IMR-90 (cell line): ENCODE measurements around the gene CST9L. TPM values are rescaled to one million over a fixed set of nuclear protein-coding genes. Genes with fewer than 3 reads are reported as not detected.

ENCODE experiments used
- ATAC-seq: fragments of 200-7000 bp; cut with Tn5 transposase; 2 replicates; pipeline ENCODE4 v1.9.1; 2020; ENCODE audit warnings: low read depth, mild to moderate bottlenecking, moderate library complexity
- BruUV-seq: library from RNA; stranded (reverse); fragments of 400-500 nt; replicated peaks from 2 replicates; lab custom pipeline; 2021; lab: Mats Ljungman, UMichigan
- CTCF ChIA-PET: fragments of 300-600 bp; formaldehyde crosslinking; extraction: SDS; loops from one replicate; lab custom pipeline; 2021; ENCODE audit warnings: antibody characterized with exemption; lab: Yijun Ruan, JAX
- POLR2A ChIA-PET: fragments of 300-600 bp; sonication (Branson Sonifier 250); formaldehyde crosslinking; loops from one replicate; lab custom pipeline; 2022; ENCODE audit warnings: antibody characterized with exemption; ENCODE audit not compliant: unreplicated experiment; lab: Charles Lee
- DNase-seq: peaks from one replicate; pipeline ENCODE4 v3.0.0; 2013
- H2AFZ ChIP-seq: replicated peaks from 2 replicates; pipeline ENCODE3; 2013; ENCODE audit warnings: low read length, mild to moderate bottlenecking; ENCODE audit not compliant: poor library complexity
- H2AK5ac ChIP-seq: 2 replicates; pipeline ENCODE4 v1.6.1; 2013; ENCODE audit warnings: low read depth, low read length, inconsistent platforms
- H2AK9ac ChIP-seq: replicated peaks from 2 replicates; pipeline ENCODE3; 2013; ENCODE audit warnings: mild to moderate bottlenecking, low read depth, low read length, moderate library complexity; ENCODE audit not compliant: poor library complexity
- H2BK120ac ChIP-seq: 2 replicates; pipeline ENCODE4 v1.6.1; 2013; ENCODE audit warnings: low read depth, low read length, inconsistent platforms
- H2BK15ac ChIP-seq: 3 replicates; pipeline ENCODE4 v1.6.1; 2013; ENCODE audit warnings: low read depth, low read length, inconsistent platforms
- H2BK20ac ChIP-seq: 2 replicates; pipeline ENCODE4 v1.6.1; 2013; ENCODE audit warnings: low read depth, mild to moderate bottlenecking, inconsistent platforms, low read length, moderate library complexity
- H2BK5ac ChIP-seq: 2 replicates; pipeline ENCODE4 v1.6.1; 2013; ENCODE audit warnings: mild to moderate bottlenecking, low read depth, low read length, inconsistent platforms; ENCODE audit not compliant: poor library complexity, severe bottlenecking
- H3K14ac ChIP-seq: replicated peaks from 2 replicates; pipeline ENCODE4 v1.6.1; 2013; ENCODE audit warnings: low read depth, low read length, inconsistent platforms
- H3K18ac ChIP-seq: 2 replicates; pipeline ENCODE4 v1.6.1; 2013; ENCODE audit warnings: low read depth, low read length, control low read depth
- H3K23ac ChIP-seq: 2 replicates; pipeline ENCODE4 v1.6.1; 2013; ENCODE audit warnings: low read depth, low read length, inconsistent platforms
- H3K27ac ChIP-seq: 2 replicates; pipeline ENCODE4 v1.5.1; 2013; ENCODE audit warnings: mild to moderate bottlenecking, control low read depth, low read length; ENCODE audit not compliant: insufficient read depth
- H3K27me3 ChIP-seq: 2 replicates; pipeline ENCODE4 v1.6.1; 2013; ENCODE audit warnings: low read length; ENCODE audit not compliant: control insufficient read depth, insufficient read depth
- H3K36me3 ChIP-seq: 2 replicates; pipeline ENCODE4 v1.6.1; 2013; ENCODE audit warnings: low read length, mixed read lengths; ENCODE audit not compliant: control insufficient read depth, insufficient read depth
- H3K4ac ChIP-seq: 2 replicates; pipeline ENCODE4 v1.6.1; 2013; ENCODE audit warnings: low read depth, low read length, inconsistent platforms
- H3K4me1 ChIP-seq: 2 replicates; pipeline ENCODE4 v1.6.1; 2013; ENCODE audit warnings: low read length, mixed read lengths; ENCODE audit not compliant: control insufficient read depth, insufficient read depth
- H3K4me2 ChIP-seq: 2 replicates; pipeline ENCODE4 v1.6.1; 2013; ENCODE audit warnings: low read depth, mild to moderate bottlenecking, control low read depth, low read length, moderate library complexity
- H3K4me3 ChIP-seq: 2 replicates; pipeline ENCODE4 v1.5.1; 2013; ENCODE audit warnings: low read depth, mild to moderate bottlenecking, control low read depth, low read length, moderate library complexity; ENCODE audit not compliant: insufficient read depth
- H3K56ac ChIP-seq: 2 replicates; pipeline ENCODE4 v1.6.1; 2013; ENCODE audit warnings: low read length, inconsistent platforms; ENCODE audit not compliant: insufficient read depth; ENCODE audit errors: extremely low read depth
- H3K79me1 ChIP-seq, 2 experiments: 2 replicates each; pipeline ENCODE4 v1.6.1; 2013; ENCODE audit warnings: low read length in 2 of 2, inconsistent platforms in 1 of 2, low read depth in 1 of 2
- H3K9ac ChIP-seq: 2 replicates; pipeline ENCODE4 v1.6.1; 2013; ENCODE audit warnings: low read depth, low read length, control low read depth
- H3K9me1 ChIP-seq: 2 replicates; pipeline ENCODE4 v1.6.1; 2013; ENCODE audit warnings: low read length, inconsistent platforms; ENCODE audit not compliant: insufficient read depth
- H3K9me3 ChIP-seq: 2 replicates; pipeline ENCODE4 v1.6.1; 2013; ENCODE audit warnings: low read length; ENCODE audit not compliant: control insufficient read depth, insufficient read depth
- H4K20me1 ChIP-seq: 2 replicates; pipeline ENCODE4 v1.6.1; 2013; ENCODE audit warnings: low read length, inconsistent platforms; ENCODE audit not compliant: insufficient read depth
- H4K5ac ChIP-seq: 2 replicates; pipeline ENCODE4 v1.6.1; 2013; ENCODE audit warnings: mild to moderate bottlenecking, low read depth, low read length, control low read depth
- H4K8ac ChIP-seq, 2 experiments: 2 replicates each; pipeline ENCODE4 v1.6.1; 2013; ENCODE audit warnings: low read depth in 2 of 2, low read length in 2 of 2, control low read depth in 1 of 2, inconsistent platforms in 1 of 2
- H4K91ac ChIP-seq: 2 replicates; pipeline ENCODE4 v1.6.1; 2013; ENCODE audit warnings: low read depth, low read length, inconsistent platforms; ENCODE audit not compliant: insufficient read depth
- BHLHE40 ChIP-seq: fragments of 150-350 bp; IDR thresholded peaks from 2 replicates; pipeline ENCODE4 v1.6.1; 2016; ENCODE audit warnings: mild to moderate bottlenecking, low read depth, low read length
- CEBPB ChIP-seq: IDR thresholded peaks from 2 replicates; pipeline ENCODE4 v1.6.1; 2012; ENCODE audit warnings: low read depth, low read length, improper control_type of control experiment
- FOS ChIP-seq: fragments of 150-350 bp; IDR thresholded peaks from 2 replicates; pipeline ENCODE4 v1.6.1; 2016; ENCODE audit warnings: low read depth, low read length
- MAZ ChIP-seq: IDR thresholded peaks from 2 replicates; pipeline ENCODE4 v1.6.1; 2012; ENCODE audit warnings: low read depth, mild to moderate bottlenecking, low read length, improper control_type of control experiment, moderate library complexity, borderline replicate concordance
- MXI1 ChIP-seq: IDR thresholded peaks from 2 replicates; pipeline ENCODE4 v1.6.1; 2012; ENCODE audit warnings: low read depth, mild to moderate bottlenecking, low read length, moderate library complexity, borderline replicate concordance
- NFE2L2 ChIP-seq: fragments of 150-350 bp; IDR thresholded peaks from 2 replicates; pipeline ENCODE4 v1.6.1; 2016; ENCODE audit warnings: low read depth, mild to moderate bottlenecking, low read length
- POLR2A ChIP-seq: IDR thresholded peaks from 2 replicates; pipeline ENCODE4 v1.6.1; 2012; ENCODE audit warnings: mild to moderate bottlenecking, low read depth, low read length
- RCOR1 ChIP-seq: IDR thresholded peaks from 2 replicates; pipeline ENCODE4 v1.6.1; 2012; ENCODE audit warnings: mild to moderate bottlenecking, low read length, improper control_type of control experiment; ENCODE audit not compliant: insufficient replicate concordance
- RFX5 ChIP-seq: IDR thresholded peaks from 2 replicates; pipeline ENCODE4 v1.8.0; 2012; ENCODE audit warnings: low read depth, mild to moderate bottlenecking, low read length, moderate library complexity
- SMC3 ChIP-seq: fragments of 150-350 bp; IDR thresholded peaks from 2 replicates; pipeline ENCODE4 v1.6.1; 2016; ENCODE audit warnings: low read depth, mild to moderate bottlenecking, antibody characterized with exemption, low read length, moderate library complexity
- WGBS, 2 experiments: methylation state at CpG; one replicate each; pipeline versions ENCODE4 v1.1.5 to v1.1.7; 2013; ENCODE audit warnings: missing lambda C conversion rate in 2 of 2; ENCODE audit not compliant: insufficient read length in 1 of 2; ENCODE audit errors: extremely low coverage in 2 of 2; 5-methylcytosine and 5-hydroxymethylcytosine counted together
- dilution Hi-C: fragments of 300-500 bp; cut with HindIII; formaldehyde crosslinking; loops from one replicate; pipeline ENCODE4 v1.14.3; 2018; ENCODE audit warnings: low sequenced_read_pairs; ENCODE audit not compliant: unreplicated experiment
- in situ Hi-C: fragments of 300-500 bp; cut with MboI; formaldehyde crosslinking; loops from 3 replicates; pipeline ENCODE4 v1.14.3; 2019; ENCODE audit warnings: low sequenced_read_pairs, inconsistent platforms, mixed read lengths
- intact Hi-C: fragments of 100-400 bp; cut with micrococcal nuclease; formaldehyde crosslinking; loops from 2 replicates; pipeline ENCODE4 v1.10.0; 2022
- polyA plus RNA-seq, 3 experiments: library from polyadenylated mRNA; depleted of rRNA; stranded (reverse); fragments of >200 nt; gene quantifications; 2 replicates each; pipeline ENCODE4 v1.2.3, GENCODE V29; 2012; ENCODE audit warnings: low replicate concordance in 1 of 3
- total RNA-seq: library from RNA; depleted of rRNA; stranded (reverse); fragments of >200 nt; gene quantifications from 2 replicates; pipeline ENCODE4 v1.2.3, GENCODE V29; 2012
- TF ChIP-seq, protein P1 (sequence below): fragments of 150-350 bp; IDR thresholded peaks from 2 replicates; pipeline ENCODE4 v1.6.1; 2016; ENCODE audit warnings: low read depth, mild to moderate bottlenecking, low read length, moderate library complexity, borderline replicate concordance
- TF ChIP-seq, protein P2 (sequence below): fragments of 150-350 bp; IDR thresholded peaks from 2 replicates; pipeline ENCODE4 v1.6.1; 2017; ENCODE audit warnings: mild to moderate bottlenecking, antibody characterized with exemption, low read length, low read depth

The CST9L gene
- total and polyA plus RNA-seq, 2 of the 4 experiments (the other 2 are of a cell fraction): not detected

DNA sequence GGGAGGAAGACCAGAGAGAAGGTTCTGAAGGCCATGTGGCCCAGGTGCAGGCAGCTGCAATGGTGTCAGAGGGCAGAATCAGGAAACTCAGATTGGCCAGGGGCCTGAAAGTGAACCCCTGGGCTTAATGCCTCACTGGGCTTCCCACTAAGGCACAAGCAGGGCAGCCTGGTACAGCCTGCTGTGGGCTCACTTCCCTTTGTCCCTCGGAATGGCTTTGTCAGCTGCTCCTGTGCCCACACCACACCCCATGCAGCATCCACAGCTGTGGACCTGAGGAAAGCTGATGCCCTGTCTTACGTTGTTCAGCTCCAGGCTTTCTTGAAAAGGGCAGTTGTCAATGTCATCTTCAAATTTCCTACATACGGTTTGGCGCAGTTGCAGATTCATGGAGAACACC, 35.0 kb upstream of the CST9L start:
- no peak overlapping the region for H2BK20ac ChIP-seq
- H3K27ac ChIP-seq: no peak overlapping the region
- CTCF ChIA-PET: interaction anchor here (1.2 kb wide), 1 partner anchor 161 kb away, joined by 3 read pairs; no protein-coding TSS in a partner anchor

More for the DNA sequence above, 35.0 kb upstream of the CST9L start:
- no peak overlapping the region for H3K14ac ChIP-seq
- H3K4me2 ChIP-seq: no peak overlapping the region
- POLR2A ChIA-PET: no interaction called here
- no peaks in the 10 kb centered on the region for H4K20me1 ChIP-seq
- DNase-seq: no peak
- no peaks in the 10 kb centered on the region for H3K4me1 ChIP-seq
- H4K5ac ChIP-seq: no peak overlapping the region
- no peak for ATAC-seq
- H2BK5ac ChIP-seq: no peak overlapping the region
- H3K23ac ChIP-seq: no peak overlapping the region
- H2BK120ac ChIP-seq: no peak overlapping the region
- H3K18ac ChIP-seq: no peak overlapping the region
- H2AFZ ChIP-seq: no peak overlapping the region
- H3K27me3 ChIP-seq: peaks cover 22% of the 10 kb centered on the region
- no peak overlapping the region for H2AK5ac ChIP-seq
- H3K9me3 ChIP-seq: no peaks in the 10 kb centered on the region
- H3K4me3 ChIP-seq: no peak overlapping the region
- dilution Hi-C loops: no loop called here
- no peak overlapping the region for H4K91ac ChIP-seq
- H3K4ac ChIP-seq: no peak overlapping the region
- H3K9ac ChIP-seq: no peak overlapping the region
- H3K36me3 ChIP-seq: no peaks in the 10 kb centered on the region
- no peak overlapping the region for H2BK15ac ChIP-seq
- H3K9me1 ChIP-seq: no peaks in the 10 kb centered on the region
- TF ChIP-seq, protein P1, sequence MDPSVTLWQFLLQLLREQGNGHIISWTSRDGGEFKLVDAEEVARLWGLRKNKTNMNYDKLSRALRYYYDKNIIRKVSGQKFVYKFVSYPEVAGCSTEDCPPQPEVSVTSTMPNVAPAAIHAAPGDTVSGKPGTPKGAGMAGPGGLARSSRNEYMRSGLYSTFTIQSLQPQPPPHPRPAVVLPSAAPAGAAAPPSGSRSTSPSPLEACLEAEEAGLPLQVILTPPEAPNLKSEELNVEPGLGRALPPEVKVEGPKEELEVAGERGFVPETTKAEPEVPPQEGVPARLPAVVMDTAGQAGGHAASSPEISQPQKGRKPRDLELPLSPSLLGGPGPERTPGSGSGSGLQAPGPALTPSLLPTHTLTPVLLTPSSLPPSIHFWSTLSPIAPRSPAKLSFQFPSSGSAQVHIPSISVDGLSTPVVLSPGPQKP: no peak
- TF ChIP-seq, protein P2, sequence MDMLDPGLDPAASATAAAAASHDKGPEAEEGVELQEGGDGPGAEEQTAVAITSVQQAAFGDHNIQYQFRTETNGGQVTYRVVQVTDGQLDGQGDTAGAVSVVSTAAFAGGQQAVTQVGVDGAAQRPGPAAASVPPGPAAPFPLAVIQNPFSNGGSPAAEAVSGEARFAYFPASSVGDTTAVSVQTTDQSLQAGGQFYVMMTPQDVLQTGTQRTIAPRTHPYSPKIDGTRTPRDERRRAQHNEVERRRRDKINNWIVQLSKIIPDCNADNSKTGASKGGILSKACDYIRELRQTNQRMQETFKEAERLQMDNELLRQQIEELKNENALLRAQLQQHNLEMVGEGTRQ: no peak
- TF ChIP-seq MXI1: no peak
- TF ChIP-seq RCOR1: no peak
- no peak for TF ChIP-seq NFE2L2
- TF ChIP-seq POLR2A: no peak
- TF ChIP-seq CEBPB: no peak
- no peak for TF ChIP-seq BHLHE40
- TF ChIP-seq MAZ: no peak
- TF ChIP-seq FOS: no peak
- TF ChIP-seq SMC3: no peak
- no peak for TF ChIP-seq RFX5
- no peaks in the 10 kb centered on the region for H3K79me1 ChIP-seq
- H3K56ac ChIP-seq: no peak overlapping the region
- H2AK9ac ChIP-seq: no peak overlapping the region
- intact Hi-C loops: loop anchor here (10.0 kb wide), 1 partner anchor 909 kb away; no protein-coding TSS in a partner anchor
- H4K8ac ChIP-seq: no peak overlapping the region
- no TSS peak for BruUV-seq
- 67% methylated on average over 1 of the region's 4 CpGs; no CpG with 5 or more reads in 1 of the 2 experiments for WGBS, 2 experiments
- in situ Hi-C loops: loop anchor here (10.0 kb wide), 1 partner anchor 159 kb away; no protein-coding TSS in a partner anchor
